Measurements from ENCODE around the gene MICA.
A peak's percentile ranks its signal among the peaks of the same experiment; 100 is the strongest.

- no peak for TF ChIP-seq CTCF (IDR thresholded peaks at IDR 0.05)
- TF ChIP-seq POLR2AphosphoS5 (IDR thresholded peaks at IDR 0.05) = peak in 1 of 2 donors; percentile 17
- no peak for TF ChIP-seq EP300 (IDR thresholded peaks at IDR 0.05)
These were observed 19.2 kb downstream of the MICA start for GRCh38 chr6:31422587-31422986.
